ENCODE data around the gene TNC.

TNC gene

DNA sequence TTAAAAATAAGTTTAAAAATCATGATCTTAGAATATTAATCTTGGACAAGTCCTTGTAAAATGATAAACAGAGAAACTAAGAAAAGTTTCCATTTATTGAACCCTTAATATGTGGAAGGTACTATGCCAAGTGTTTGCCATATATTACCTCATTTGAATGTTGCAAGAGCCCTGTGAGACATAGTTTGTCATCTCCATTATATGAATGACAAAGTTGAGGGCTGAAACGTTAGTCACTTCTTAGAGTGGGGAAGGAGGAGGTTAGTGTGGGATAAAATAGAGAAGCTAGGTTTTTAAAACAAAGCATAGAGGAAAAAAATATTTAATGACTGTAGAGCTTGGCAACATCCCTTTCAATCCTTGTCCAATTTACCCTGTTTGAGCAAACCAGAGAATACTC lies 2.0 kb downstream of the TNC start:
- Histone ChIP-seq H3K79me2 (ENCODE audit: control insufficient read depth, low read length) (no peaks in the 10 kb centered on the region), H4K20me1 (ENCODE audit: control insufficient read depth, insufficient read depth, low read depth, low read length) (no peaks in the 10 kb centered on the region), H3K4me1 (ENCODE audit: control insufficient read depth, low read length) (no peaks in the 10 kb centered on the region), H3K9me3 (ENCODE audit: control insufficient read depth, insufficient read depth, low read length) (no peaks in the 10 kb centered on the region), H3K36me3 (ENCODE audit: control insufficient read depth, low read length) (no peaks in the 10 kb centered on the region), H3K4me3 (ENCODE audit: low read length) (no peak overlapping the region), H3K27ac (ENCODE audit: low read depth, low read length) (no peak overlapping the region), H3K9me2 (replicated peaks; ENCODE audit: control insufficient read depth, low read length) (no peaks in the 10 kb centered on the region), H3K27me3 (ENCODE audit: control insufficient read depth, low read length) (peaks cover 25% of the 10 kb centered on the region), H3K4me2 (ENCODE audit: low read length) (no peak overlapping the region), H3F3A (ENCODE audit: control insufficient read depth, insufficient read depth) (no peaks in the 10 kb centered on the region)
- TF ChIP-seq, protein P1, sequence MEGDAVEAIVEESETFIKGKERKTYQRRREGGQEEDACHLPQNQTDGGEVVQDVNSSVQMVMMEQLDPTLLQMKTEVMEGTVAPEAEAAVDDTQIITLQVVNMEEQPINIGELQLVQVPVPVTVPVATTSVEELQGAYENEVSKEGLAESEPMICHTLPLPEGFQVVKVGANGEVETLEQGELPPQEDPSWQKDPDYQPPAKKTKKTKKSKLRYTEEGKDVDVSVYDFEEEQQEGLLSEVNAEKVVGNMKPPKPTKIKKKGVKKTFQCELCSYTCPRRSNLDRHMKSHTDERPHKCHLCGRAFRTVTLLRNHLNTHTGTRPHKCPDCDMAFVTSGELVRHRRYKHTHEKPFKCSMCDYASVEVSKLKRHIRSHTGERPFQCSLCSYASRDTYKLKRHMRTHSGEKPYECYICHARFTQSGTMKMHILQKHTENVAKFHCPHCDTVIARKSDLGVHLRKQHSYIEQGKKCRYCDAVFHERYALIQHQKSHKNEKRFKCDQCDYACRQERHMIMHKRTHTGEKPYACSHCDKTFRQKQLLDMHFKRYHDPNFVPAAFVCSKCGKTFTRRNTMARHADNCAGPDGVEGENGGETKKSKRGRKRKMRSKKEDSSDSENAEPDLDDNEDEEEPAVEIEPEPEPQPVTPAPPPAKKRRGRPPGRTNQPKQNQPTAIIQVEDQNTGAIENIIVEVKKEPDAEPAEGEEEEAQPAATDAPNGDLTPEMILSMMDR (IDR thresholded peaks at IDR 0.05; ENCODE audit: low read depth, low read length, poor library complexity, severe bottlenecking), result no peak
- no peak for TF ChIP-seq EZH2phosphoT487 (IDR thresholded peaks at IDR 0.05; ENCODE audit: borderline replicate concordance, low read length)

DNA sequence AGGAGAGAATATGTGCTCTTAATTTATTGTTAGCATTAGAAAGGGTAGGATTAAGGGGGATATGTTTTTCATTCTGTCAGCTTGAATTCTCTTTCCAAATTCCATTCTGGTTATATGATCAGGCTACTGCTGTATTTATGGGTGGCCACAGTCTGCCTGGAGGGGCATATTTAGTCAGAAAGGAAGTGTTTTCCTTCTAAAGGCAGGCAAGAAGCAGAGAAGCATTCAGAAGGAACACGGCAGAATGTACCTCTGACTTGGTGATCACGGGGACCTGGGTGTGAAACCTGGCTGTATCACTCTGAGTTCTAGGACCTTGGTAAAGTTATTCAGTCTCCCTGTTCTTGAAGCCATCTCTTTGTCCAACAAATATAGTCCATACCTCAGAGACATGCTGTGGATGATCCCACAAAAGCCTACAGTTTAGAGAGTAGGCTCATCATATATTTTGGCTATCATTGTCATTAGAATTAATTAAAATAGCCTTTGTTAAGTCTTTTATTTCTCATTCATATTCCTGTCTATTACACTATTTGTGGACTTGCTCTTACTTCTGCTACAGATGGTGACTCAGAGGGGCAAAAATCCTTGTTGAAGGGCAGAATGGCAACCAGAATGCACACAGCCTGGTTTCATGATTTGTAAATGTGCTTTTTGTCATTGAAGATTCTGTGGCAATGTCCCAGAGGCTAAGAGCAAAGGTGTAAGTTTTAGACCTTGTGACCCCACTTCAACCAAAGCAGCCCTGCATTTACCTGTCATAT lies 2.7 kb downstream of the TNC start:
- Histone ChIP-seq H3K4me1 (ENCODE audit: control insufficient read depth, low read length) (no peaks in the 10 kb centered on the region), H3K27ac (ENCODE audit: low read depth, low read length) (no peak overlapping the region), H3K9me2 (replicated peaks; ENCODE audit: control insufficient read depth, low read length) (no peaks in the 10 kb centered on the region), H3K36me3 (ENCODE audit: control insufficient read depth, low read length) (no peaks in the 10 kb centered on the region), H4K20me1 (ENCODE audit: control insufficient read depth, insufficient read depth, low read depth, low read length) (no peaks in the 10 kb centered on the region), H3K27me3 (ENCODE audit: control insufficient read depth, low read length) (peaks cover 25% of the 10 kb centered on the region), H3K4me3 (ENCODE audit: low read length) (no peak overlapping the region), H3K9me3 (ENCODE audit: control insufficient read depth, insufficient read depth, low read length) (no peaks in the 10 kb centered on the region), H3K79me2 (ENCODE audit: control insufficient read depth, low read length) (no peaks in the 10 kb centered on the region), H3K4me2 (ENCODE audit: low read length) (no peak overlapping the region), H3F3A (ENCODE audit: control insufficient read depth, insufficient read depth) (no peaks in the 10 kb centered on the region)
- no peak for TF ChIP-seq EZH2phosphoT487 (IDR thresholded peaks at IDR 0.05; ENCODE audit: borderline replicate concordance, low read length)
- TF ChIP-seq, protein P1 (IDR thresholded peaks at IDR 0.05; ENCODE audit: low read depth, low read length, poor library complexity, severe bottlenecking), result no peak

DNA sequence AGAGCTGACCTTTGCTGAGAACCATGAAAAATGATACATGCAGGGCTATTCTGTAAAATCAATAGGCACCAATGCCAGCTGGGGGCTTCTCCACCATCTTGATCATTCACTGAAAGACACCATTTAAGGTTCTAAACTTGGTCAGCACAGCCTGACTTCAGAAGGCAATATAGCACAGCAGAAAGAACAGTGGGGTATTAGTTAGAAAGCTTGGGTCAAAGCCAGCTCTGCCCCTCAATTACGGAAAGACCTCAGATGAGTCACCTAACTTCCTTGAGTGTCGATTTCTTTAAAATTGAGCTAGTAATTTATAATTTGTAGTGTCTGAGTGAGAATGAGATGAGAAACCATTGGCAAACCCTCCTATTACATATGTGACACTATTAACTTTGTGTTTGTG lies 3.4 kb downstream of the TNC start:
- H4K20me1 ChIP-seq (ENCODE audit: control insufficient read depth, insufficient read depth, low read depth, low read length), result no peaks in the 10 kb centered on the region
- TF ChIP-seq, protein P1 (IDR thresholded peaks at IDR 0.05; ENCODE audit: low read depth, low read length, poor library complexity, severe bottlenecking), result no peak
- no peak for TF ChIP-seq EZH2phosphoT487 (IDR thresholded peaks at IDR 0.05; ENCODE audit: borderline replicate concordance, low read length)
- H3K4me3 ChIP-seq (ENCODE audit: low read length), result no peak overlapping the region
- no peaks in the 10 kb centered on the region for H3K79me2 ChIP-seq (ENCODE audit: control insufficient read depth, low read length)
- no peaks in the 10 kb centered on the region for H3F3A ChIP-seq (ENCODE audit: control insufficient read depth, insufficient read depth)
- no peaks in the 10 kb centered on the region for H3K36me3 ChIP-seq (ENCODE audit: control insufficient read depth, low read length)
- no peaks in the 10 kb centered on the region for H3K4me1 ChIP-seq (ENCODE audit: control insufficient read depth, low read length)
- no peak overlapping the region for H3K4me2 ChIP-seq (ENCODE audit: low read length)
- no peaks in the 10 kb centered on the region for H3K9me2 ChIP-seq (replicated peaks; ENCODE audit: control insufficient read depth, low read length)
- H3K9me3 ChIP-seq (ENCODE audit: control insufficient read depth, insufficient read depth, low read length), result no peaks in the 10 kb centered on the region
- peaks cover 25% of the 10 kb centered on the region for H3K27me3 ChIP-seq (ENCODE audit: control insufficient read depth, low read length)
- no peak overlapping the region for H3K27ac ChIP-seq (ENCODE audit: low read depth, low read length)
